ENCODE data around the gene ADARB2. TPM values are rescaled to one million over a fixed set of nuclear protein-coding genes. Genes with fewer than 3 reads are reported as not detected.

The ADARB2 gene
- total RNA-seq, 2 donors from 2014 or later = 1.1 to 1.8 TPM

GRCh38 chr10:1155791-1156615, 581.3 kb downstream of the ADARB2 start:
- H3K4me3 Mint-ChIP-seq = no peak overlapping the region
- no peaks in the 10 kb centered on the region for H3K9me3 ChIP-seq (ENCODE audit: control insufficient read depth, low read length)
- 81 to 88% methylated on average over 10 to 20 of the region's 20 CpGs for WGBS, 2 experiments (ENCODE audit: insufficient coverage in 1 of 2, insufficient read length in 1 of 2)
- H3K4me1 ChIP-seq (ENCODE audit: control insufficient read depth, insufficient read depth, low read length) = no peaks in the 10 kb centered on the region
- no peak overlapping the region for H3K4me3 ChIP-seq (ENCODE audit: low read length)
- H3K27me3 ChIP-seq (ENCODE audit: control insufficient read depth, insufficient read depth, low read length, poor library complexity, severe bottlenecking) = no peaks in the 10 kb centered on the region
- peak; percentile 37 for DNase-seq
- H3K9me3 Mint-ChIP-seq = no peaks in the 10 kb centered on the region
- TF ChIP-seq, protein P1, sequence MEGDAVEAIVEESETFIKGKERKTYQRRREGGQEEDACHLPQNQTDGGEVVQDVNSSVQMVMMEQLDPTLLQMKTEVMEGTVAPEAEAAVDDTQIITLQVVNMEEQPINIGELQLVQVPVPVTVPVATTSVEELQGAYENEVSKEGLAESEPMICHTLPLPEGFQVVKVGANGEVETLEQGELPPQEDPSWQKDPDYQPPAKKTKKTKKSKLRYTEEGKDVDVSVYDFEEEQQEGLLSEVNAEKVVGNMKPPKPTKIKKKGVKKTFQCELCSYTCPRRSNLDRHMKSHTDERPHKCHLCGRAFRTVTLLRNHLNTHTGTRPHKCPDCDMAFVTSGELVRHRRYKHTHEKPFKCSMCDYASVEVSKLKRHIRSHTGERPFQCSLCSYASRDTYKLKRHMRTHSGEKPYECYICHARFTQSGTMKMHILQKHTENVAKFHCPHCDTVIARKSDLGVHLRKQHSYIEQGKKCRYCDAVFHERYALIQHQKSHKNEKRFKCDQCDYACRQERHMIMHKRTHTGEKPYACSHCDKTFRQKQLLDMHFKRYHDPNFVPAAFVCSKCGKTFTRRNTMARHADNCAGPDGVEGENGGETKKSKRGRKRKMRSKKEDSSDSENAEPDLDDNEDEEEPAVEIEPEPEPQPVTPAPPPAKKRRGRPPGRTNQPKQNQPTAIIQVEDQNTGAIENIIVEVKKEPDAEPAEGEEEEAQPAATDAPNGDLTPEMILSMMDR (conservative IDR thresholded peaks at IDR 0.05) = no peak
- H3K27ac Mint-ChIP-seq = no peak overlapping the region
- peaks cover 11% of the 10 kb centered on the region for H3K4me1 Mint-ChIP-seq
- no peak overlapping the region for H3K27ac ChIP-seq (ENCODE audit: low read depth, low read length)
- H3K9ac ChIP-seq (ENCODE audit: extremely low read depth, low read length, poor library complexity, severe bottlenecking) = no peak overlapping the region
- no peaks in the 10 kb centered on the region for H3K36me3 Mint-ChIP-seq (ENCODE audit: low read depth)
- peaks cover 5% of the 10 kb centered on the region for H3K27me3 Mint-ChIP-seq (ENCODE audit: insufficient read depth)
- no peaks in the 10 kb centered on the region for H3K36me3 ChIP-seq (ENCODE audit: control insufficient read depth, insufficient read depth, low read length)

- Mint-ChIP-seq H3K4me3 (no peak overlapping the region), H3K9me3 (no peaks in the 10 kb centered on the region), H3K27me3 (ENCODE audit: insufficient read depth) (peaks cover 5% of the 10 kb centered on the region), H3K4me1 (peaks cover 21% of the 10 kb centered on the region), H3K27ac (no peak overlapping the region), H3K36me3 (ENCODE audit: low read depth) (no peaks in the 10 kb centered on the region)
- Histone ChIP-seq H3K9ac (ENCODE audit: extremely low read depth, low read length, poor library complexity, severe bottlenecking) (no peak overlapping the region), H3K9me3 (ENCODE audit: control insufficient read depth, low read length) (no peaks in the 10 kb centered on the region), H3K27me3 (ENCODE audit: control insufficient read depth, insufficient read depth, low read length, poor library complexity, severe bottlenecking) (no peaks in the 10 kb centered on the region), H3K4me3 (ENCODE audit: low read length) (no peak overlapping the region), H3K4me1 (ENCODE audit: control insufficient read depth, insufficient read depth, low read length) (no peaks in the 10 kb centered on the region), H3K27ac (ENCODE audit: low read depth, low read length) (no peak overlapping the region), H3K36me3 (ENCODE audit: control insufficient read depth, insufficient read depth, low read length) (no peaks in the 10 kb centered on the region)
- peak; percentile 36 for DNase-seq
- TF ChIP-seq, protein P1 (conservative IDR thresholded peaks at IDR 0.05) = no peak
- WGBS, 2 experiments (ENCODE audit: insufficient coverage in 1 of 2, insufficient read length in 1 of 2) = 87 to 90% methylated on average over 8 of the region's 9 CpGs
Observed at GRCh38 chr10:1154531-1155295, 582.6 kb downstream of the ADARB2 start.

DNA sequence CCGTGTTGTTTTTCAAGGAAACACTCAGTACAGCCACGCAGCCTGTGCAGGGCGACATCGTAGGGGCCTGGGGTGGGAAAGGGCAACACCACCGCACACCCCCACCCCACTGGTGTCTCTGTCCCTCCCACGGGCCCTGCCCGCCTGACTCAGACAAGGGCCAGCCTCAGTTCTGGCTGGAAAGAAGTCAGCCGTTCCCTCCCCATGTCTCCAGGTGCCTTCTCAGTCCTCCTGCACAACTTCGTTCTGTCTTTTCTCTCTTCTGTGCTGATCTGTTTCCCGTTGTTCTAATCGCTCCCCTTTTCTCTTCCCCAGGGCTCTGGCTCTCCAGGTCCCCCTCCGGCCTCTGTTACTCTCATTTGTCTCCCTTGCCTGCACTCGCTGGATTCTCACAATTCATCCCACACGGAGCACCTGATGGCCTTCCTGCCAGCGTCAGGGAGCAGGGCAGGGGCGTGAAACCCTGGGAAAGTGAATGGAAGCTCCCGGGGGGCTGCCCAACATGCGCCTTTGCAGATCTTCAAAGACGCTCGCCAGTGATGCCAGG, 583.4 kb downstream of the ADARB2 start:
- Histone ChIP-seq H3K27ac (ENCODE audit: low read depth, low read length) (no peak overlapping the region), H3K9me3 (ENCODE audit: control insufficient read depth, low read length) (no peaks in the 10 kb centered on the region), H3K27me3 (ENCODE audit: control insufficient read depth, insufficient read depth, low read length, poor library complexity, severe bottlenecking) (no peaks in the 10 kb centered on the region), H3K4me3 (ENCODE audit: low read length) (no peak overlapping the region), H3K4me1 (ENCODE audit: control insufficient read depth, insufficient read depth, low read length) (no peaks in the 10 kb centered on the region), H3K9ac (ENCODE audit: extremely low read depth, low read length, poor library complexity, severe bottlenecking) (no peak overlapping the region), H3K36me3 (ENCODE audit: control insufficient read depth, insufficient read depth, low read length) (no peaks in the 10 kb centered on the region)
- no peak overlapping the region for H3K4me3 Mint-ChIP-seq
- H3K36me3 Mint-ChIP-seq (ENCODE audit: low read depth) = no peaks in the 10 kb centered on the region
- WGBS, 2 experiments (ENCODE audit: insufficient coverage in 1 of 2, insufficient read length in 1 of 2) = 75 to 83% methylated on average over 14 to 20 of the region's 20 CpGs
- H3K27me3 Mint-ChIP-seq (ENCODE audit: insufficient read depth) = peaks cover 5% of the 10 kb centered on the region
- H3K9me3 Mint-ChIP-seq = no peaks in the 10 kb centered on the region
- peak; percentile 49 for DNase-seq
- H3K4me1 Mint-ChIP-seq = peaks cover 25% of the 10 kb centered on the region
- H3K27ac Mint-ChIP-seq = no peak overlapping the region
- TF ChIP-seq, protein P1 (conservative IDR thresholded peaks at IDR 0.05) = no peak
